GM19438 (cell line): ENCODE results near the gene LARP4.
"Not testable (repeated sequence)": the region's sequence is repeated elsewhere in the genome, so short reads cannot be mapped to it uniquely, and the experiment has no call there.

Source experiments
- ATAC-seq: cut with Tn5 transposase; IDR thresholded peaks from one replicate; pipeline ENCODE4 v1.9.1; 2021; ENCODE audit warnings: low read depth; ENCODE audit not compliant: unreplicated experiment

Gene LARP4

GRCh38 chr12:50400638-50401499 lies at the start of gene LARP4:
LARP4 (plus strand) TSS chr12:50400885; CDS start chr12:50401011, 126 bp downstream.
- peak; percentile 95 for ATAC-seq

- ATAC-seq, result no peak
Observed at GRCh38 chr12:50351120-50352043, 49.3 kb upstream of the LARP4 start.

GRCh38 chr12:50353404-50353803 lies 47.3 kb upstream of the LARP4 start:
- no peak for ATAC-seq

GRCh38 chr12:50353869-50354593 lies 46.7 kb upstream of the LARP4 start:
- no peak for ATAC-seq

- no peak for ATAC-seq
Observed at GRCh38 chr12:50354908-50355307, 45.8 kb upstream of the LARP4 start.

GRCh38 chr12:50355365-50355764 lies 45.3 kb upstream of the LARP4 start:
- no peak for ATAC-seq

- no peak for ATAC-seq
Observed at GRCh38 chr12:50362671-50363070, 38.0 kb upstream of the LARP4 start.

GRCh38 chr12:50363141-50363540 lies 37.5 kb upstream of the LARP4 start:
- ATAC-seq, result no peak

GRCh38 chr12:50365709-50366406 lies 34.8 kb upstream of the LARP4 start:
- no peak for ATAC-seq

GRCh38 chr12:50370672-50371071 lies 30.0 kb upstream of the LARP4 start:
- ATAC-seq, result not testable (repeated sequence)

GRCh38 chr12:50375802-50376201 lies 24.9 kb upstream of the LARP4 start:
- no peak for ATAC-seq

GRCh38 chr12:50380761-50381325 lies 19.8 kb upstream of the LARP4 start:
- no peak for ATAC-seq

GRCh38 chr12:50387487-50387886 lies 13.2 kb upstream of the LARP4 start:
- no peak for ATAC-seq

GRCh38 chr12:50387972-50388478 lies 12.7 kb upstream of the LARP4 start:
- ATAC-seq, result no peak

- ATAC-seq, result not testable (repeated sequence)
Observed at GRCh38 chr12:50388793-50389192, 11.9 kb upstream of the LARP4 start.

GRCh38 chr12:50390316-50390741 lies 10.4 kb upstream of the LARP4 start:
- ATAC-seq, result no peak

- no peak for ATAC-seq
Observed at GRCh38 chr12:50394469-50395029, 6.1 kb upstream of the LARP4 start.

GRCh38 chr12:50397117-50397650 lies 3.5 kb upstream of the LARP4 start:
- ATAC-seq, result no peak

GRCh38 chr12:50398931-50399330 lies 1.8 kb upstream of the LARP4 start:
- no peak for ATAC-seq
